Raji (cell line): ENCODE data around the gene SLC6A8.

Source experiments
- POLR2A ChIP-seq: IDR thresholded peaks from 2 replicates; pipeline ENCODE4 v1.6.1; 2011; ENCODE audit warnings: low read depth, low read length, control low read depth; ENCODE audit not compliant: insufficient read depth

Gene SLC6A8

GRCh38 chrX:153687121-153688039 lies at the start of gene SLC6A8:
Gene SLC6A8, plus strand, starts transcription at chrX:153687926. Its CDS starts 649 bp downstream, at chrX:153688575.
- no peak for TF ChIP-seq POLR2A

GRCh38 chrX:153638041-153638371 lies 49.7 kb upstream of the SLC6A8 start:
- no peak for TF ChIP-seq POLR2A

- no peak for TF ChIP-seq POLR2A
These were observed 49.1 kb upstream of the SLC6A8 start for GRCh38 chrX:153638436-153639176.

GRCh38 chrX:153639177-153640044 lies 48.3 kb upstream of the SLC6A8 start:
- TF ChIP-seq POLR2A = no peak

GRCh38 chrX:153640045-153640686 lies 47.6 kb upstream of the SLC6A8 start:
- no peak for TF ChIP-seq POLR2A

GRCh38 chrX:153640736-153641575 lies 46.8 kb upstream of the SLC6A8 start:
- TF ChIP-seq POLR2A = no peak

- no peak for TF ChIP-seq POLR2A
These were observed 46.1 kb upstream of the SLC6A8 start for GRCh38 chrX:153641627-153642026.

- TF ChIP-seq POLR2A = no peak
These were observed 45.6 kb upstream of the SLC6A8 start for GRCh38 chrX:153642051-153642654.

GRCh38 chrX:153642655-153643430 lies 44.9 kb upstream of the SLC6A8 start:
- no peak for TF ChIP-seq POLR2A

GRCh38 chrX:153643431-153644351 lies 44.0 kb upstream of the SLC6A8 start:
- no peak for TF ChIP-seq POLR2A

GRCh38 chrX:153644356-153645125 lies 43.2 kb upstream of the SLC6A8 start:
- TF ChIP-seq POLR2A = no peak

- no peak for TF ChIP-seq POLR2A
These were observed 42.6 kb upstream of the SLC6A8 start for GRCh38 chrX:153645151-153645550.
